NCI-H2029 treated with DMSO at 0.1 percent for 48 hours (cell line): ENCODE results near the gene ADI1.
"Not testable (repeated sequence)": the region's sequence is repeated elsewhere in the genome, so short reads cannot be mapped to it uniquely, and the experiment has no call there.

Experiments
- DNase-seq: peaks from one replicate; lab custom pipeline; 2025; lab: John Stamatoyannopoulos, UW

ADI1 gene

DNA sequence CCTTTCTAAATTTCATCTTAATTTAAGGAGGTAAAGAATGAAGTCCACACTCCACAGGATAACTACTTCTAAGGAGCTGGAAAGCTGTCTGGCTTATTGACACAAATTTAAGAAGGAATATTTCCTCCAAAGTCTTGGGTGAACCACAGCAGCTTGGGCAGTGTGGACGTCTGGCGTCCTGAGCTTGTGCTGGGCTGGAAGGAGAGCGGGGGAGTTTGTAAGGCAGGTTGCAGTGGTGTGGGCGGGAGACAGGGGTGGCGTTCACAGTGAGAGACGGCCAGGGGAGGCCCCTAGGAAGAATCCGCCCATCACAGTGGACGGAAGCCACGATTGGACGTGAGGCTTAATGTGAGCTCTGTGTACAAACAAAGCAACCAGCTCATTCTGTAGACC lies 25.7 kb downstream of the ADI1 start:
- DNase-seq, result no peak

DNA sequence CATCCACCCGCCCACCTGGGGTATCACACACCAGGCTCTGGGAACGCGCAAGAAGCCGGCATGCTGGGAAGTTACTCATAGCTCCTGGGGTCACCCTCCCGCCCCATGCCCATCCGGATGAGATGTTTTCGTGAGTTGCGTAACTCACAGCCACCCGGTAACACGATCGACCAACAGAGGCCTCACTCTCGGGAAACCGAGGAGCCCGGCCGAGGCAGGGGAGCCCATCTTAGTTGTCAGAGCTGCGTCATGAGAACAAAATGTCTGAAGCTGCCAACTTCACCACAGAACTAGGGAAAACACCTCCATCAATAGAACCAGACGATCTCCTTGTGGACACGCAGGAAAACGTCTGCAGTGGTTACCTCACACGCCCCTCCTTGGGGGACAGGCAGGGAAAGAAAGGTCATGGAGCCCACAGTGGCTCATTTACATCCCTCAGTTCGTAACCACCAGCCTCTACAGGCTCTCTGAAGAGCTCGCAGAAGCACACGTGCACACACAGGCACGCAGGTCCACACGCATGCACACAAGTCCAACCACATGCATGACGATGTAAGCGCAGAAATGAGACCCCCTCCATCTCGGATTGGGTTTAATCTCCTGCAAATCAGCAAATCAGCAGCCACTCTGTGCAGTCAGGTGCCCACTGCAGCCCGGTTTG lies 26.2 kb downstream of the ADI1 start:
- DNase-seq, result no peak

DNA sequence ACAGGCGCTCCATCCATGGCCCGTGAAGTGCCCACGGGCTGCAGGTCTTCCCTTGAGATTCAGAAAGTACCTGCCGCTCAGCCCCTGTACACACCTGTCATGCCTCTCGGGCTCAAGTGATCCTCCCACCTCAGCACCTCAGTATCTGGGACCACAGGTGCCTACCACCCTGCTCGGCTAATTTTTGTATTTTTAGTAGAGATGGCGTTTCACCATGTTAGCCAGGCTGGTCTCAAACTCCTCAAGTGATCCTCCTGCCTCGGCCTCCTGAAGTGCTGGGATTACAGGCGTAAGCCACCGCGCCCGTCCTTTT lies 26.9 kb downstream of the ADI1 start:
- DNase-seq, result not testable (repeated sequence)

DNA sequence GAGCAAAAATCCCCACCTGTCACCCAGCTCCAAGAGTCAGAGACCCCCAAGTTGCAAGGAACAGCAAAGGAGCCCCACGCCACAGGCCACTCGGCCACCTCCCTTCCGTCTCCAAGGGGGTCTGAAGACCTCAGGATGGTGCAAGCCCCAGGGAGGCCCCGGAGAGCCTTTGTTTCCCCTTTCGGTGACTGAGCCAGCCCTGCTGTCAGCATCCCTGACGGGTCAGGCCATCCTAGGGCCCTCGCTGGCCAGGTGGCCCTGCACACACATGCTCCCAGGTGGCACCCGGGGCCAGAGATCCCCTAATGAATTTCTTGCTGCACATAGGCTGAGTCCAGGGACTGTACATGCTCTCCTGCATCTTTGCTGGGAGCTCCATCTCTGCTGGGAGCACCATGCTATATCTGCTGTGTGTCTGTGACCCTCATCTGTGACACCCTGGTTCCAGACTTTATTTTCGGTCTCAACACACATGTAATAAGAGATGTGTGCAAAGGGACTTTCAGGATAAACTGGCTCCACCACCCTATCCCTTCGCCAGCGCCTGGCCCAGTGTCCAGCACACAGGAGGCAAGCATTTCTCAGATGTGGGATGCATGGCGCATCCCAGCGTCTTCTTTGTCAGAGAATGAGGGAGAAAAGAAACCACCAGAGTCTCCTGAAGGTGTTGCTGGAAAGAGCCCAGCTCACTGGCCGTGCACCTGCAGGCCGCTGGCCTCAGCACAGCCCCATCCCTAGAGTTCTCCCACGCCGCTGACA lies 27.4 kb downstream of the ADI1 start:
- DNase-seq, result no peak

DNA sequence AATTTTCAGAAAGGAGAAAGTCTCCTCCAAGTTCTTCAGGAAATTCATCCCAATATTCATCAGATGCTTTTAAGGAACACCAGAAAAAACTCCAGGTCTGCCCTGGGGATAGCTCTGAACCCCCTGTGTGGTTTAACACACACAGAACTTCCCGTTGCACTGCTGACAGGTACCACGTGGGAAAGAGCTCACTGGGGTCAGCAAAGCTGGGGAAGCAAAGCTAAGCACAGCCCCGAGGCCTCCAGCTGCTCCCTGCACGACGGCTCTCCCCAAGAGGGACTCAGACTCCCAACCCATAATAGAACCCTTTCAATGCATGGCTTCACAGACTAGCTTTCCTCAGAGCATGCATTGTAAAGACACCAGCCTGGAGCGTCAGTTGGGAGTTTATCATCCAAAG lies 28.0 kb downstream of the ADI1 start:
- DNase-seq, result no peak

DNA sequence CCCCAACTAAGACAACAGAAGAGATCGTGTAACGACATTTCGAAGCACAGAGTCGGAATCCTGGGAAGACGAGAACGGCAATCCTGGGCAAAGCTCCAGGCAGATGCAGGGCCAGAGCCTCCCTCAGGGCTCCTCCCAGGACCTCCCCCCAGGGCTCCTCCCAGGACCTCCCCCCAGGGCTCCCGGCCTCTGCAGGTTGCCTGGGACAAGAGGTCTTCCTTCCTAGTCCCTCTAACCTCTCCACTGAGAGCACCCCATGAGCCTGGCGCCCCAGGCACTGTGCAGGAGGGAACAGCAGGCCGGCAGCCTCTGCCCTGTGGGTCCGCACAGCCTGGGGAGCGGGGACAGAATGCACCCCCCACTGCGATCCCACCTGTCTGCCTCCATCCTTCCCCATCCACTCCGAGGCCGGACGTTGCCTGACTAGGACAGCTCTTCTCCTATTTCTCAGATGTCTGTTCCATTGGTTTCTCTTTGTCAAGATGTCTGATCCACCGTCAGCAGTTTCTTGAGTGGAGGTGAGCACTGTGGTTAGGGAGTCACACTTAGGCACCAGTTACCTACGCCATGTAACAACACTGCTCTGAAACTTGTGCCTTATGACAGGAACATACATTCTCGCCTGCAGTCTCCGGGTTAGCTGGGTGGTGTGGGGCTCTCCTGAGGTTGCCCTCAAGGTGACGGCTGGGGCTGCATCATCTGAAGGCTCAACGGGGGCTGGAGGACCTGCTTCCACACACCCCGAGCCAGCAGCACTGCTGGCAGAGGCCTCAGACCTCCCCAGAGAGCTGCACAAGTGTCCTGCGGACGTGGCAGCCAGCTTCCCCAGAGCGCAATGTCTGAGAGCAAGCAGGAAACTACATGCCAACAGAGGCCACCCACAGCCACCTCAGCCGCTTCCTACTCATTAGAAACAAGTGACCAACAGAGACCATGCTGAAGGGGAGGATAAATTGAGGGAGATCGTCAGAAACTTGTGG lies 28.9 kb downstream of the ADI1 start:
- DNase-seq, result no peak

DNA sequence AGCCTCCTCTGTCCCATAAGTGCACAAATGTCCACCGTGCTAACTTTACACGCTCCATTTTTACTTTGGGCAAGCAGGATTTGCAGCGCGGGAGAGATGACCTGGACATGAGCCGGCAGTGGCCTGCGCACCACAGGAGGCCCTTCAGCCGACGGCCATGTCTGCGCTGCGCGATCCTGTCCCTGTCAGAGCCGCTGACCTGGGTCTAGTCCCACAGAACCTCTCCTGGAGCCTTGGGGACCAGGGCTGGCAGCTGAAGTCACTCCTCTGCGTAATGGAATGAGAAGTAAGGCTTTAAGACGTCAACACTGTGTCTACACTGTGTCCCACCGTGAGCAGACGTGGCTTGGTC lies 29.6 kb downstream of the ADI1 start:
- no peak for DNase-seq

DNA sequence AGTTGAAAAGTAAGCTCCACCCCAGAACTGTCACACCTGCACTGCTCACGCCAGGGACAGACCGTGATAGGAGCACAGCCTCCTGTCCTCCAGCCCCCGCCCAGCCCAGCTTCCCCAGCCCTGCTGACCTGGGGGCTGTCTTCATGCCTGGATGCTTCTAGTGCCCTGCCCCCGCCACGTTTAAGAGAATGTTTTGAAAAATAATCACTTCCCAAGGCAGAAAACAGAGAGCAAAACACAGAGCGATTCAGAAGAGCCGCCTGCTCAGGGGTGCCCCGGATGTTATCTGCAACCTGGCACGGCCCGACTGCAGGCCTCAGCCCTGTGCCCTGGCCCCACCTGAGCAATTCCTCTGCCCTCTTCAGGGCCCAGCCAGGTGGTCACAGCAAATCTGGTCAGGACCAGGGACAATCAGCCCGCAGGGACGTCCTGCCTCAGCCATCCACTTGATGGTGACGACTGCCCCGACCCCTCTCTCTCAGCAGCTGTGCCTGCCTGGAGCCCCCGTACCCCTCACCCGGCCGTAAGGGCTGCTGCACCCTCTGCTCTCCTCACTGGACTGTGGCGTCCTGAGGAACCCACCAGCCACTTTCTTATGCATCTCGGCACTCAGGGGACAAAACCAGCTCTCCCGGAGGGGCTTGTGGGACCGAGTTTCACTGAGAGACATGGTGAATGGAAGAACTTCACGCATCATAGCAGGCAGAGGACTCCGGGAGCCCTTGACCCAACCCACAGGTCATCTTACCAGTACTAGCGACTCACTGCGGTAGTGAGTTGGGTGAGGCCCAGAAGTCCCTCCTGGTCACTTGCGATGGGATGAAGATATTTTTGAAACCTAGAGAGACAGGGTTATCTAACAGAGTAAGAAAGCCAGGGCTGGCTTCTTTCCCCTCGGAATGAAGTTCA lies 30.2 kb downstream of the ADI1 start:
- DNase-seq, result no peak

DNA sequence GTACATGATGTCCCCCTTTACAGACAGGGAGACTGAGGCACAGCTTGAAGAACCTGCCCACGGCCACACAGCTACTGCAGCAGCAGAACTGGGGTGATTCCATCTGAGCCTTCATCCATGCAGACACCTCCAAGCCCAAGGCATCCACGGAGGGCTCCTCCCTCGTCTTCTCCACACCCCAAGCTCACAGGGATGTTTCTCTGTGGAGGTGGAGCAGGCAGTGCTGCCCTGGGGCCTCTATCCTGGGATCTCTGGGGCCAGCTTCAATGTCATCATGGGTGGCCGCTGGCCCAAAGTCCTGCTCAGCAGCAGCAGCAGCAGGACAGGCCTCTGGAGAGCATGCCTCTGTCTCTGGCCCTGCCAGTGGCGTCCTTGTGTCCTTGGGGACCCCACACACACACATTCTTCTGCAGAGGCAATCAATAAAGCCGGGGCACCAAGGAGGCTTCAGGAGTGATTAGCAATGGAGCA lies 31.2 kb downstream of the ADI1 start:
- no peak for DNase-seq

DNA sequence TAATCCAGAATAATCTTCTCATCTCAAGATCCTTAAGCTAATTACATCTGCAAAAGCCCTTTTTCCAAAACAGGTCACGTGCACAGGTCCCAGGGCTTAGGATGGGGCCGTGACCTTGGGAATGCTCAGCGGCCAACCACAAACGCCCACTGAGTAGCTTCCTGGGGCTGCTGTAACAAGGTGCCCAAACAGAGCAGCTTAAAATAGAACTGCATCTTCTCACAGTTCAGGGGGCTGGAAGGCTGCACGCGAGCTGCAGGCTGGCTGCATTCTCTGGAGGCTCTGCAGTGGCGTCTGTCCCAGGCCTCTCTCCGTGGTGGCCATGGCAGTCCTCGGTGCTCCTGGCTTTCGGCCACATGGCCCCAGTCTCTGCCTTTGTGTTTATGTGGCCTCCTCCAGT lies 31.9 kb downstream of the ADI1 start:
- DNase-seq, result no peak

DNA sequence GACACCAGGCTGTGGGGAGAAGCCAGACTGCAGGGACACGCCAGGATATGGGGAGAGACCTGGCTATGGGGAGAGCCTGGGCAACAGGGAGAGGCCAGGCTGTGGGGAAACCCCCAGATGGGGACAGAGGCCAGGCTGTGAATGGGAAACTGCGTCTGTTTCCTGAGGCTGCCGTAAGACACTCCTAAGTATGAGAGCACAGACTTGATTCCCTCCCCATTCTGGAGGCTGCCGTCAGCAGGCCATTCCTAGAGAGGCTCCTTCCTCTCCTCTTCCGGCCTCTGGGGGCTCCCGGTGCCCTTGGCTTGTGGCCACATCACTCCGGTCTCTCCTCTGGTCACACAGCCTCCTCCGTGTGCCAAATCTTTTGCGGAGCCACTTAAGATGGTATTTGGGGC lies 32.3 kb downstream of the ADI1 start:
- DNase-seq, result no peak

DNA sequence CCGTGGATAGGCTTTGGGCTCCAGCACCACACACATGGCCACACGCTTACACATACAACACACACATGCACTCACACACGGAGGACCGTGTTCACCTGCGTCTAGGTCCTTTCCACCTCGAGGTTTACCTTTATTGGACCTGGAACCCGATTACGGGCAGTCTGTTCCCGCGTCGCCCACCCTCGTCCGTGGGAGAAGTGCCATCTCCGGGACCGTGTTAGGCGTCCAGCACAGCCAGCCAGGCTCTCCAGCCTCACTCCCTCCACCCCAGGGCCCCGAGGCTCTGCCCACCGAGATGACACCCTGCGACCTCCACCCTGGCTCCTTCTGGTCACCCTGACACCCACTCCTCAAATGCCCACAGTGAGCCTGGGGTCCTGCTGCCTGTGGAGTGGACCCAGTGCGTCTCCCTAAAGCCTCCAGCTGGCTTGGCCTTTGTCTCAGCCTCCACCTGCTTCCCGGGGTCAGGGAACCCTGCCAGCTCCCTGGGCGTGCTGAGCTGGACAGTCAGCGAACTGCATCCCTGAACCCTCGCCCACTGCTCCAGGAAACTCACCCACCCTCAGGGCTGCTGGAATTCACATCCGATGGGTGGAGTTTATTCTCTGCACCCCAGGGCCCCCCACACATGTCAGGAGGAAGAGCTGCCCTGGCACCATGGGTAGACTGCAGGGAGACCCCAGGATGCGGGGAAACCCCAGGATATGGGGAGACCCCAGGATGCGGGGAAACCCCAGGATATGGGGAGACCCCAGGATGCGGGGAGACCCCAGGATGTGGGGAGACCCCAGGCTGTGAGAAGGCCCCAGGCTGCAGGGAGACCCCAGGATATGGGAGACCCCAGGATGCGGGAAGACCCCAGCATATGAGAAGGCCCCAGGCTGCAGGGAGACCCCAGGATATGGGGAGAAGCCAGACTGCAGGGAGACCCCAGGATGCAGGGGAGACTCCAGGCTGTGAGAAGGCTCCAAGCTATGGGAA lies 33.0 kb downstream of the ADI1 start:
- no peak for DNase-seq

DNA sequence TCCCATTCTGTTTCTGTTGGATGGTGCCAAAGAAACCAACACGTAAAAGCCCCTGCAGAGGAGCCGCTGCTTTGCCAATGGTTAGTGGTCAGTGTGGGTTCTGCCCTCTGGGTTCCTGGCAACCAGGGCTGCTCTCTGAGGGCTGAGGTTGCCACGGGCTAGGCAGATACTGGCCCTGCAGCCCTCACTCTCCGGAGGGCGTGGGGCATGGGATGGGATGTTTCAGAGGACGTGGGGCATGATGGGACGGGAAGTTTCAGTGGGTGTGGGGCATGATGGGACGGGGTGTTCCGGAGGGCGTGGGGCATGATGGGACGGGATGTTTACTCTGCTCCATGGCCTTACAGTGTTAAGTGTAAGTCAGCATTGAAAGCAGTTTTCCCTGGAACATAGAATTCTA lies 34.2 kb downstream of the ADI1 start:
- no peak for DNase-seq

DNA sequence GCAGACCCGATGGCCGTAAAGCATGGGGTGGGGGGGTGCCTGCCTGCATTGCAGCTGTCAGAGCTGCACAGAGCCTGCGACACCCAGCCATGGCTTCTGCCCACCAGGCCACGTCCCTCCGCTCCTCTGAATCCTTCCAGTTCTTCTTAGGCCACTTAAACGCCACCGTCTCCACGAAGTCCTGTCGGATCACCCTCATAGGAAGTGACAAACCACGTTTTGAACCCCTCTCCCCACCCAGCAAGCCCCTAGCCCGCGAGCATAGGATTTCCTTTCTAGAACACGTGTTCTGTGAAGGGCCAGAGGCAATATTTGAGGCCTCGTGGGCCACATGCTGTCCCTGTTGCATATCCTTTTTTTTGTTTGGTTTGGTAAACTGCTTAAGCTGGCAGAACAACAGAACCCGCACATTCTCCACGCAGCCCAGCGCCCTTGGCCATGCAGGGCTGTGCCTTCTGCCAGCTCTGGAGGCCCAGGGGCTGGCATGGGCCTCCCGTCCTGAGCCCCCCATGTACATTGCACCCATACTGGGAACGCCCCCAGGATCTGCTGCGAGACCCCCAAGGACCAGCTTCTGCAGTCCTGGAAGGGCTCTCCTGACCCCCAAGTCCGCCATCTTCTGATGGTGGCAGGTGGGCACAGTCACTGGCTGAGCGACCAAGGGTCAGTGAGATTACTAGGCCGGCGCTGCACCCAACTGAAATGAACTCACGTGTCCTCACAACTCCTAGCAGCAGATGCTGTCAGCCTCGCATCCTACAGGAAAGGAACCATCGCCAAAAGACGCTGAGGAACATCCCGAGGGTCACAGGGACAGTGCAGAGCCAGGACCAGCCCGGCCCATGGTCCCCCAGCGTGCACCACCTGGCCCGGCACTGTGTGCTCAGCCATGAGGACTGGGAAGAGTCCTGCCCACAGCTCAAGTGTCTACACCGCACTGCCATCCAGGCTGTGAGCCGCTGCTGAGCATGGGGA lies 35.1 kb downstream of the ADI1 start:
- DNase-seq, result no peak

DNA sequence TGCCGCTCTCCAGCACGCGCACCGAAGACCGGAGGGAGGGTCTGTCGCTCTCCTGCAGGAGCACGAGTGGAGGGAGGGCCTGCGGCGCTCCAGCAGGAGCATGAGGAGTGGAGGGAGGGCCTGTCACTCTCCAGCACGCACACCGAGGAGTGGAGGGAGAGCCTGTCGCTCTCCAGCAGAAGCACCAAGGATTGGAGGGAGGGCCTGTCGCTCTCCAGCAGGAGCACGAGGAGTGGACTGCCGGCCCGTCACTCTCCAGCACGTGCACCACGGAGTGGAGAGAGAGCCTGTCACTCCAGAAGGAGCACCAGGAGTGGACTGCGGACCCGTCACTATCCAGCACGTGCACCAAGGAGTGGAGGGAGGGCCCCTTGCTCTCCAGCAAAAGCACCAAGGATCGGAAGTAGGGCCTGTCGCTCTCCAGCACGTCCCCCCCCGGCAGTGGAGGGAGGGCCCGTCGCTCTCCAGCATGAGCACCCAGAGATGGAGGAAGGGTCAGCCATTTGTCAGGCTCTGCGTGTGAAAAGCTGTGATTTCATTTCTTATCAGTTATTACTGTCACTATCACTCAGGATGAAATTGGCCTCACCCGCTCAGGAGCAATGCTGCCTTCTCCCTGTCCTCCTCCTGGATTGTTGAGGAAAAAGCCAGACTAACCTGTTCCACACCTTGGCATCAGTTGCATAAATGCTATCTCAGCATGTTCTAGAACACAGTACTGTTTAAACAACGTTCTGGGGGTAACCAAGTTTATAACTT lies 35.9 kb downstream of the ADI1 start:
- DNase-seq, result peak; percentile 46

DNA sequence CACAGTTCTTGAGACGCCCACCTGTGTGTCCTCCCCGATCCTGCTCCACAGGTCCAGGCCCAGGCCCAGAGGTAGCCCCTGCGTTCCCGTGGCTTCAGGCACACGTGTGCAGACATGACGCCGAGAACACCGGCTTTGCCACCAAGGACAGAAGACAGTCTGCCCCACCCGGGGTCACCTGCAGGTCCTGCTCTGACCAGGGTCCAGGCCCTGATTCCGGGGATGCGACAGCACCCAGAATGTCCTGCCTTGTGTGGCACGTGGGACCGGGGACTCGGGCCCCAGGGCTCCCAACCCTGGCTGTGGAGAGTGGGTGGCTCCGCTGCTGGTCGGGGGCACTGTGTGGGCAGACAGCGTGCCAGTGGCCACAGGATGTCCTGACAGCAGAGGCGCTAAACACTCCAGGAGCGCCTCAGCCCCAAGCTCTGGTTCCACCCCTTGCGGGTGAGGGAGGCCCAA lies 36.9 kb downstream of the ADI1 start:
- no peak for DNase-seq

DNA sequence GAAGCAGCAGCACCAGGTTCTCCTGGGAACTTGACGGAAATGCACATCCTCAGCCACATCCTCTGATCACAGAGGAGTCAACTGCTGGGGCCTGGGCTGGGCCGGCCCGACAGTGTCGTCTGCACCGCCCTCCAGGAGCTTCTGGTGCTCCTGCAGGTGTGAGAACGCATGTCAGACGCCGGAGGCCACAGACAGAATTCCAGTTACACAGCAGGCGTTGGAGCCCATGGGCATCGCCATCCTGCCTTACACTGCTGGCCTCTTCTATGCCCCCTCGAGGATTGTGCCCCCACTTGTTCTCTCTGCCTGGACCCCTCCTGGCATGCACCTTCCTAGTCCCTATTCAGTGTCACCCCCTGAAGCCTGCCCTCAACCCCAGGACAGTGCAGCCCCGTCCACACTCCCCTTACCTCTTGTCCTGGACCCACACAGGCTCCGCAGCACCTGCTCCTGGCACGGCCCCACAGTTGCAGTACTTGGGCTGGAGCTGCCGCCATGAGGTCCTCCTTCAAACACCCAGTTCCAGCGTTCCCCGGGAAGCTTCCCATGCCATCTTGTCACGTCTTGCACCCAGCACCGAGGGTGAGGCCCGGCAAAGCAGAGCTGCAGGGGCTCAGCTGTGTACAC lies 37.5 kb downstream of the ADI1 start:
- no peak for DNase-seq

DNA sequence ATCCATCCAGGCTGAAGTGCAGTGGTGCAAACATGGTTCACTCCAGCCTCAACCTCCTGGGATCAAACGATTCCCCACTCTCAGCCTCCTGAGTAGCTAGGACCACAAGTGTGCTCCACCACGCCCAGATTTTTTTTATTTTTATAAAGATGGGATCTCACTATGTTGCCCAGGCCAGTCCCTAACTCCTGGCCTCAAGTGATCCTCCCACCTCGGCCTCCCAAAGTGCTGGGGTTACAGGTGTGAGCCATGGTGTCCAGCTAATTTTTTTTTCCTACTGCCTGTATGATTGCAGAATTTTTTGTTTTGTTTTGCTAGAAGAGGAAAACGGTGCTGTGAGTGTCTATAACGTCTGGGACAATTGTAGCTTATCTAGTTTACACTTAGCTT lies 38.3 kb downstream of the ADI1 start:
- DNase-seq, result no peak
